ENCODE measurements around the gene CYTH1. TPM values are rescaled to one million over a fixed set of nuclear protein-coding genes. Genes with fewer than 3 reads are reported as not detected.

The CYTH1 gene
- total RNA-seq, 1 experiment from 2014 or later, result 34.3 TPM

DNA sequence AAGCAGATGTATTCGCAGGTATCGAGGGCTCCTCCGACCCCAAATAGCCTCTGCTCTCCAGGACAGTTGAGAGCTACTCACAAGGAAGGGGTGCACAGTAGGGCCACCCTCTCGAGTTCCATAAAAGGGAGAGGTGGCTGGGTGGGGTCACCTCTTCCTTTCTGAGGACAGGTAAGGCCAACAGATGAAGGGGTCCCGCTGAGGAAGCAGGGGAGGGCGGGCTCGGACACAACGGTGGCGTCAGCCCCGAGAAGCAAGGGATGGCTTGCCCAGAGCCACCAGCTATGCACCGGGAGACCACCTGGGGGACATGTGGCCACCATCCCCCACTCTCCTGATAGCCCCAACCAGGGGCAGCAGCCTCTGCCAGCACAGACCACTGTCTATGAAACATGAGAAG, 15.1 kb upstream of the CYTH1 start:
- Histone ChIP-seq H3K9ac (ENCODE audit: low read length) (no peak overlapping the region), H3K9me3 (ENCODE audit: control insufficient read depth in 1 of 2, insufficient read depth in 1 of 2, low read depth in 1 of 2, low read length in 2 of 2) (no peaks in the 10 kb centered on the region), H4K20me1 (ENCODE audit: insufficient read depth) (peaks cover 16% of the 10 kb centered on the region; the same call in 1 of the 2 replicates), H3K4me3 (replicated peaks in 1 of 2; ENCODE audit: low read depth in 1 of 2, low read length in 2 of 2) (no peak overlapping the region), H3K9me2 (ENCODE audit: insufficient read depth) (no peaks in the 10 kb centered on the region), H3K36me3 (ENCODE audit: control insufficient read depth in 1 of 2, insufficient read depth in 2 of 2, low read length in 2 of 2) (peaks cover 46 to 72% of the 10 kb centered on the region in 2 experiments), H3K4me1 (ENCODE audit: control insufficient read depth in 1 of 2, insufficient read depth in 2 of 2, low read length in 2 of 2) (no peaks in the 10 kb centered on the region), H3K27me3 (ENCODE audit: insufficient read depth, low read length) (no peaks in the 10 kb centered on the region), H3K27ac (ENCODE audit: low read depth, low read length) (no peak overlapping the region), H2AFZ (ENCODE audit: low read depth, low read length, poor library complexity, severe bottlenecking) (no peak overlapping the region), H3K79me2 (ENCODE audit: insufficient read depth, low read length) (peaks cover 31% of the 10 kb centered on the region; the same call in 1 of the 2 replicates), H3K4me2 (ENCODE audit: low read length) (no peak overlapping the region)
- intact Hi-C loops (cut with micrococcal nuclease), result loop anchor here (5.0 kb wide), 1 partner anchor 350 kb away; no protein-coding TSS in a partner anchor
- POLR2A ChIA-PET, result interaction anchor here (0.6 kb wide), 1 partner anchor 25 kb away, joined by 4 read pairs; no protein-coding TSS in a partner anchor
- TF ChIP-seq, protein P1, sequence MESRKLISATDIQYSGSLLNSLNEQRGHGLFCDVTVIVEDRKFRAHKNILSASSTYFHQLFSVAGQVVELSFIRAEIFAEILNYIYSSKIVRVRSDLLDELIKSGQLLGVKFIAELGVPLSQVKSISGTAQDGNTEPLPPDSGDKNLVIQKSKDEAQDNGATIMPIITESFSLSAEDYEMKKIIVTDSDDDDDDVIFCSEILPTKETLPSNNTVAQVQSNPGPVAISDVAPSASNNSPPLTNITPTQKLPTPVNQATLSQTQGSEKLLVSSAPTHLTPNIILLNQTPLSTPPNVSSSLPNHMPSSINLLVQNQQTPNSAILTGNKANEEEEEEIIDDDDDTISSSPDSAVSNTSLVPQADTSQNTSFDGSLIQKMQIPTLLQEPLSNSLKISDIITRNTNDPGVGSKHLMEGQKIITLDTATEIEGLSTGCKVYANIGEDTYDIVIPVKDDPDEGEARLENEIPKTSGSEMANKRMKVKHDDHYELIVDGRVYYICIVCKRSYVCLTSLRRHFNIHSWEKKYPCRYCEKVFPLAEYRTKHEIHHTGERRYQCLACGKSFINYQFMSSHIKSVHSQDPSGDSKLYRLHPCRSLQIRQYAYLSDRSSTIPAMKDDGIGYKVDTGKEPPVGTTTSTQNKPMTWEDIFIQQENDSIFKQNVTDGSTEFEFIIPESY (IDR thresholded peaks at IDR 0.05; ENCODE audit: extremely low read depth, insufficient replicate concordance, low read length), result no peak
- TF ChIP-seq EGR1 (IDR thresholded peaks at IDR 0.05; ENCODE audit: low read depth) (no peak), EZH2 (IDR thresholded peaks at IDR 0.05) (no peak), SP1 (IDR thresholded peaks at IDR 0.05; ENCODE audit: low read depth) (no peak), EZH2phosphoT487 (IDR thresholded peaks at IDR 0.05; ENCODE audit: borderline replicate concordance) (no peak), ZNF274 (IDR thresholded peaks at IDR 0.05; ENCODE audit: low read depth, low read length) (no peak), MAX (IDR thresholded peaks at IDR 0.05) (no peak), FOSL1 (IDR thresholded peaks at IDR 0.05; ENCODE audit: low read depth) (no peak), POLR2A (IDR thresholded peaks at IDR 0.05; ENCODE audit: borderline replicate concordance, extremely low read depth, insufficient read depth, insufficient read length) (no peak), POLR2AphosphoS5 (IDR thresholded peaks at IDR 0.05; ENCODE audit: low read depth, low read length) (no peak), REST (IDR thresholded peaks at IDR 0.05; ENCODE audit: low read depth) (no peak), CEBPB (IDR thresholded peaks at IDR 0.05; ENCODE audit: low read depth) (no peak), SRF (IDR thresholded peaks at IDR 0.05; ENCODE audit: low read depth) (no peak), YY1 (IDR thresholded peaks at IDR 0.05; ENCODE audit: extremely low read depth, insufficient replicate concordance, low read depth, low read length) (no peak)
- RAD21 ChIA-PET (ENCODE audit: low non-redundant PET in 1 of 2, low total read pairs in 2 of 2, uncharacterized antibody in 2 of 2, unreplicated experiment in 2 of 2), result no interaction called here
- no TSS peak for BruUV-seq (replicated peaks)
- ATAC-seq (no peak), DNase-seq (ENCODE audit: low read depth, low spot score) (no peak)
- CTCF ChIA-PET, result no interaction called here

All from HCT116 (cell line).